Measurements from ENCODE around the gene MIPEP.

MIPEP gene

DNA sequence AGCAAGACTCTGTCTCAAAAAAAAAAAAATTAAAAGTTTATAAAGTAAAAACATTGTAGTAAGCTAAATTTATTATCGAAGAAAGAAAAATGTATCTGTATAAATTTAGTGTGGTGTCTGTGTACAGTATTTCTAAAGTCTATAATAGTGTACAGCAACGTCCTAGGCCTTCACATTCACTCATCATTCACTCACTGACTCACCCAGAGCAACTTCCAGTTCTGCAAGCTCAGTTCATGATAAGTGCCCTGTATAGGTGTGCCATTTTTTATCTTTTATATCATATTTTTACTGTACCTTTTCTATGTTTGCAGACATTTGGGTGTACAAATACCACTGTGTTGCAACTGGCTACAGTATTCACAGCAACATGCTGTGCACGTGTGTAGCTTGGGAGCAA is 200.9 kb downstream of the MIPEP start:
- FAIRE-seq = no peak

GRCh38 chr13:23687614-23688013 is 201.6 kb downstream of the MIPEP start:
- FAIRE-seq = no peak

More for the DNA sequence above, 200.9 kb downstream of the MIPEP start:
- no peak for DNase-seq (ENCODE audit: insufficient read length)
- TF ChIP-seq TAF1 (IDR thresholded peaks at IDR 0.05; ENCODE audit: borderline replicate concordance, low read depth, low read length) (no peak), POLR2AphosphoS5 (IDR thresholded peaks at IDR 0.05; ENCODE audit: low read depth, low read length) (no peak), POLR2A (IDR thresholded peaks at IDR 0.05; ENCODE audit: low read depth, low read length) (no peak)

GRCh38 chr13:23686948-23687347 is 202.3 kb downstream of the MIPEP start:
- DNase-seq (ENCODE audit: insufficient read length) (no peak), FAIRE-seq (no peak)
- TF ChIP-seq TAF1 (IDR thresholded peaks at IDR 0.05; ENCODE audit: borderline replicate concordance, low read depth, low read length) (no peak), POLR2A (IDR thresholded peaks at IDR 0.05; ENCODE audit: low read depth, low read length) (no peak), POLR2AphosphoS5 (IDR thresholded peaks at IDR 0.05; ENCODE audit: low read depth, low read length) (no peak)

More at GRCh38 chr13:23687614-23688013, 201.6 kb downstream of the MIPEP start:
- TF ChIP-seq POLR2A (IDR thresholded peaks at IDR 0.05; ENCODE audit: low read depth, low read length) (no peak), POLR2AphosphoS5 (IDR thresholded peaks at IDR 0.05; ENCODE audit: low read depth, low read length) (no peak), TAF1 (IDR thresholded peaks at IDR 0.05; ENCODE audit: borderline replicate concordance, low read depth, low read length) (no peak)
- no peak for DNase-seq (ENCODE audit: insufficient read length)

- TF ChIP-seq POLR2A (IDR thresholded peaks at IDR 0.05; ENCODE audit: low read depth, low read length) (no peak), POLR2AphosphoS5 (IDR thresholded peaks at IDR 0.05; ENCODE audit: low read depth, low read length) (no peak), TAF1 (IDR thresholded peaks at IDR 0.05; ENCODE audit: borderline replicate concordance, low read depth, low read length) (no peak)
- DNase-seq (ENCODE audit: insufficient read length) (no peak), FAIRE-seq (no peak)
Measured at GRCh38 chr13:23685416-23685815, 203.8 kb downstream of the MIPEP start.

DNA sequence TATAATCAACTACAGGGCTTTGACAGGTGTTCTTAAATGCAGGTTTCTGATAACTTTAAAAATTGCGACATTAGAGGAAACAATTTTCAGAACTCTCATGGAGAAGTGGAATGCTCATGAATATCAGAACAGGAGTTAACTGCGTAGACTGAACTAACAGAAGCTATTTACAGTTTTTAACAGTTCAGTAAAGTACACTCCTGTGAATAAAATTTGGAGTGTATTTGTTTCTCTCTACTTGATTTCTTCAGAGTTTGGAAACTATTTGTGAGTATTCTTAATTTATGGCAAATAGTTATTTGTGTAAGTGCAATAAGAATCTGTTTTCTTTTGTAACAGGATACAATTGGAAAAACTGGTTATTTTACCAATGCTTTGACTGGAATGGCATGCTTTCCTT is 204.6 kb downstream of the MIPEP start:
- FAIRE-seq = no peak
- TF ChIP-seq POLR2A (IDR thresholded peaks at IDR 0.05; ENCODE audit: low read depth, low read length) (no peak), TAF1 (IDR thresholded peaks at IDR 0.05; ENCODE audit: borderline replicate concordance, low read depth, low read length) (no peak), POLR2AphosphoS5 (IDR thresholded peaks at IDR 0.05; ENCODE audit: low read depth, low read length) (no peak)

GRCh38 chr13:23683084-23683483 is 206.1 kb downstream of the MIPEP start:
- FAIRE-seq (no peak), DNase-seq (ENCODE audit: insufficient read length) (no peak)
- no peak for TF ChIP-seq POLR2A (IDR thresholded peaks at IDR 0.05; ENCODE audit: low read depth, low read length)
- TF ChIP-seq TAF1 (IDR thresholded peaks at IDR 0.05; ENCODE audit: borderline replicate concordance, low read depth, low read length) = no peak
- no peak for TF ChIP-seq POLR2AphosphoS5 (IDR thresholded peaks at IDR 0.05; ENCODE audit: low read depth, low read length)

More for the DNA sequence above, 204.6 kb downstream of the MIPEP start:
- no peak for DNase-seq (ENCODE audit: insufficient read length)

DNA sequence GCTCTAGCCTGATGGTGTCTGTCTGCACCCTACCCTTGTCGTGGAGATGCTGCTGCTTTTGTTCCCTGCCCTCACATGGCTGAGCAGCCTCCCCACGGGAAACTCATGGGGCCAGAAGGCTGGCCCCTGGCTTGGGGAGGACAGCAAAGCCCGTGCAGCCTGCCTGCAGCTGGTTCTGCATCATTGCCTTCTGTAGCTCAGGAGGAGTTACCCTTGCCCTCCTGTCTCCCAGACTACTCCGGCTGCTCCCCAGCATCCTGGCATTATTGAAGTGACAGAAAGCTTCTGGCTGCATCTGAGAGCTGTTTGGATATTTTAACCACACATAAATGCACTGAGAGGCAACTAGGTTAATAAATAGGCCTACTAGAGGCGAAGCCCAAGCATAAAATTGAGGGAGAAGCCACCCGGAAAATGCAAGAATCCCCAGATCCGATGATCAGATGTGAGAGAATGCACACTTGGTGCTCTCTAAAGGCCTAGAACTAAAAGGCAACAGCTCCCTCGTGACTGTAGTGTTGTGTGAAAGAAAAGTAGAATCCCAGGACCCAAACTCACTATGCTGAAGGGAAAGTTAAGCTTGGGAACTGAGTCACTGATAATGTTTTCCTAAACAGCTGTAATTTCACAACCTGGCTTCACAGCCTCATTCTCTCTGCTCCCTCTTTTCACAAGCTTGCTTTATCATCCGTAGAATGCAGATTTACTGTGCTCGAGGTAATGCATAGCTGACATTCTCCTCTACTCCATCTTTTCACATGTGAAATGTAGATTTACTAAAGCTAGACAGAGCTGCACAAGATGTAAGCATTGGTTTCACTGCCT is 208.1 kb downstream of the MIPEP start:
- TF ChIP-seq POLR2A (IDR thresholded peaks at IDR 0.05; ENCODE audit: low read depth, low read length) (no peak), POLR2AphosphoS5 (IDR thresholded peaks at IDR 0.05; ENCODE audit: low read depth, low read length) (no peak), TAF1 (IDR thresholded peaks at IDR 0.05; ENCODE audit: borderline replicate concordance, low read depth, low read length) (no peak)
- DNase-seq (ENCODE audit: insufficient read length) (no peak), FAIRE-seq (no peak)

Measured in GM12892 (cell line).